Measurements from ENCODE around the gene CCDC102A. TPM values are rescaled to one million over a fixed set of nuclear protein-coding genes. Genes with fewer than 3 reads are reported as not detected.

Gene CCDC102A
- total RNA-seq, 1 donor from 2014 or later, result not detected

DNA sequence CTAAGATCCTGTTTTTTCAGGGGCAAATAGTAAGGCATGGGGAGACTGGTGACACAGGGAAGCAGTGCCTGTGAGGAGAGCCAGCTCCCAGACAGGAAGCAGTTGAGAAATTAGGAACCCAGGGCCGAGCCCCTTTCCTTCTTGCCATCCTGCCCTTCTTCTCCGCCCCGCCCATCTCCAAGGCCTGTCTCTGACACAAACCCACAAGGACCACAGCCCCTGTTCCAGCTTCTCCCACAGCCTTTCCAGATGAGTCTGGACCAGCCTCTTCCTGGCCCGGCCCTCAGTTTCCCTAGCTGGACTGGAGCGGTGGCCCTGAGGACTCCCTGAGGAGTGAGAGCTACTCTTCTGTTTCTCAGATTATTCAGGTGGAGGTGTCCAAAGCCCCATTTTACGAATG lies 9.9 kb downstream of the CCDC102A start:
- peaks cover 7% of the 10 kb centered on the region for H3K9me3 Mint-ChIP-seq (ENCODE audit: unreplicated experiment)
- no peaks in the 10 kb centered on the region for H3K36me3 Mint-ChIP-seq (ENCODE audit: unreplicated experiment)
- TF ChIP-seq, protein P1, sequence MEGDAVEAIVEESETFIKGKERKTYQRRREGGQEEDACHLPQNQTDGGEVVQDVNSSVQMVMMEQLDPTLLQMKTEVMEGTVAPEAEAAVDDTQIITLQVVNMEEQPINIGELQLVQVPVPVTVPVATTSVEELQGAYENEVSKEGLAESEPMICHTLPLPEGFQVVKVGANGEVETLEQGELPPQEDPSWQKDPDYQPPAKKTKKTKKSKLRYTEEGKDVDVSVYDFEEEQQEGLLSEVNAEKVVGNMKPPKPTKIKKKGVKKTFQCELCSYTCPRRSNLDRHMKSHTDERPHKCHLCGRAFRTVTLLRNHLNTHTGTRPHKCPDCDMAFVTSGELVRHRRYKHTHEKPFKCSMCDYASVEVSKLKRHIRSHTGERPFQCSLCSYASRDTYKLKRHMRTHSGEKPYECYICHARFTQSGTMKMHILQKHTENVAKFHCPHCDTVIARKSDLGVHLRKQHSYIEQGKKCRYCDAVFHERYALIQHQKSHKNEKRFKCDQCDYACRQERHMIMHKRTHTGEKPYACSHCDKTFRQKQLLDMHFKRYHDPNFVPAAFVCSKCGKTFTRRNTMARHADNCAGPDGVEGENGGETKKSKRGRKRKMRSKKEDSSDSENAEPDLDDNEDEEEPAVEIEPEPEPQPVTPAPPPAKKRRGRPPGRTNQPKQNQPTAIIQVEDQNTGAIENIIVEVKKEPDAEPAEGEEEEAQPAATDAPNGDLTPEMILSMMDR (IDR thresholded peaks at IDR 0.05; ENCODE audit: partially characterized antibody, unreplicated experiment), result no peak
- peaks cover 5% of the 10 kb centered on the region for H3K4me1 Mint-ChIP-seq (ENCODE audit: low read depth, unreplicated experiment)
- H3K27me3 Mint-ChIP-seq (ENCODE audit: unreplicated experiment), result peaks cover 21% of the 10 kb centered on the region
- no peak for DNase-seq
- H3K27ac Mint-ChIP-seq (ENCODE audit: unreplicated experiment), result no peak overlapping the region
- H3K4me3 Mint-ChIP-seq (ENCODE audit: unreplicated experiment), result no peak overlapping the region

DNA sequence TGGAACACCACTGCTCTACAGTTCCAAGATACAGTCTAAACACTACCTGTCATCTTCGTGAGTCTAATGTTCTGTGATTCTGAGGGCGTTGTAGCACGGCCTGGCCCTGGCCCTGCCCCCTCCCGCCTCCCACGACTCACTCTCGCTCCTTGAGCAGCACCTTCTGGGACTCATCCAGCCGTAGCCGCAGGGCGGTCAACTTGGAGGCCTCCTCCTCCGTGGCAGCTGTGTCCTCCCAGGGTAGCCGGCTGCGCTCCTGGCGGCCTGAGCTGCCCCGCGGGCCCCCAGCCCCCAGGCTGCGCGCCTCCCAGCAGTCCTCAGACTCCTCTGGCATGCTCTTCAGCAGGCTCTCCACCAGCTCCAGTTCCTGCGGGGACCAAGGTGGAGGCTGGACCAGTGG lies 10.6 kb downstream of the CCDC102A start:
- TF ChIP-seq, protein P1 (IDR thresholded peaks at IDR 0.05; ENCODE audit: partially characterized antibody, unreplicated experiment), result no peak
- Mint-ChIP-seq H3K9me3 (ENCODE audit: unreplicated experiment) (peaks cover 3% of the 10 kb centered on the region), H3K27me3 (ENCODE audit: unreplicated experiment) (peaks cover 16% of the 10 kb centered on the region), H3K4me3 (ENCODE audit: unreplicated experiment) (no peak overlapping the region), H3K36me3 (ENCODE audit: unreplicated experiment) (no peaks in the 10 kb centered on the region), H3K27ac (ENCODE audit: unreplicated experiment) (no peak overlapping the region), H3K4me1 (ENCODE audit: low read depth, unreplicated experiment) (peaks cover 5% of the 10 kb centered on the region)
- no peak for DNase-seq

DNA sequence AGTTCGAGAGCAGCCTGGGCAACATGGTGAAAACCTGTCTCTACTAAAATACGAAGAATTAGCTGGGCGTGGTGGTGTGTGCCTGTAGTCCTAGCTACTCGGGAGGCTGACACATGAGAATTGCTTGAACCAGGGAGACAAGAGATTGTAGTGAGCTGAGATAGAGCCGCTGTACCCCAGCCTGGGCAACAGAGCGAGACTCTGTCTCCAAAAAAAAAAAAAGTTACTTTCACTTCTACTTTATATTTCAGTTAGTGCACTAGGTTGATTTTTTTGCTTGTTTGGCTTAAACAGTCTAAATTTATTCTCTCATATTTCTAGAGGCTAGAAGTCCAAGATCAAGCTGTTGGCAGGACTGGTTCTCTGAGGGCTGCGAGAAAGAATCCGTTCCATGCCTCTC lies 13.4 kb downstream of the CCDC102A start:
- DNase-seq, result no peak
- Mint-ChIP-seq H3K4me3 (ENCODE audit: unreplicated experiment) (no peak overlapping the region), H3K27ac (ENCODE audit: unreplicated experiment) (no peak overlapping the region), H3K36me3 (ENCODE audit: unreplicated experiment) (no peaks in the 10 kb centered on the region), H3K27me3 (ENCODE audit: unreplicated experiment) (peaks cover 7% of the 10 kb centered on the region), H3K4me1 (ENCODE audit: low read depth, unreplicated experiment) (no peaks in the 10 kb centered on the region), H3K9me3 (ENCODE audit: unreplicated experiment) (no peaks in the 10 kb centered on the region)
- TF ChIP-seq, protein P1 (IDR thresholded peaks at IDR 0.05; ENCODE audit: partially characterized antibody, unreplicated experiment), result no peak

DNA sequence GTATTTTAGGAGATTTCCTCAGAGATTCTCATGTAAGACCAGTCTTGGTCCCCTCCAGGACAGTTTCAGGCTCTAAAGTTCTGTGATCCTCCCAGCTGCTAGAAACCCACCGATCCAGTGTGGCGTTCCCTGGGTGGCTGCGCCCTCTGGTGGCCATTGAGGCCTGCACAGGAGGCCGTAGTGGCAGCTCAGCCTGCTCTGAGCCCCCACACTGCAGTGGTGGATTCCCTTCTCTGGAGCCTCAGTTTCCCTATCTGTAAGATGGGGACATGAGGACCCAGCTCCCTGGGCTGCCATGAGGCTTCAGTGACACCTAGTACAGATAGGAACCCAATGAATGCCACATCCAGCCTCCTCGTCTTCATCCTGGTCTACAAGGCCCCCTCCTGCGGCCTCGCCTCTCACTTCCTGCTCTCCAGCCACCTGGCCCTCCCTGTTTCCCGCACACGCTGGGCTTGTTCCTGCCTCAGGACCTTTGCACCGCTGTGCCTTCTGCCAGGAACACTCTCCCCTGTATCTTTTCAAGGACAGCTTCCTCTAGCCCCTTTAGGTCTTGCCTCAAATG lies 16.5 kb downstream of the CCDC102A start:
- no peaks in the 10 kb centered on the region for H3K36me3 Mint-ChIP-seq (ENCODE audit: unreplicated experiment)
- H3K27ac Mint-ChIP-seq (ENCODE audit: unreplicated experiment), result no peak overlapping the region
- H3K27me3 Mint-ChIP-seq (ENCODE audit: unreplicated experiment), result peaks cover 15% of the 10 kb centered on the region
- peaks cover 8% of the 10 kb centered on the region for H3K4me1 Mint-ChIP-seq (ENCODE audit: low read depth, unreplicated experiment)
- TF ChIP-seq, protein P1 (IDR thresholded peaks at IDR 0.05; ENCODE audit: partially characterized antibody, unreplicated experiment), result peak; percentile 97
- DNase-seq, result peak; percentile 92
- no peaks in the 10 kb centered on the region for H3K9me3 Mint-ChIP-seq (ENCODE audit: unreplicated experiment)
- H3K4me3 Mint-ChIP-seq (ENCODE audit: unreplicated experiment), result peak overlapping the region; percentile 69

DNA sequence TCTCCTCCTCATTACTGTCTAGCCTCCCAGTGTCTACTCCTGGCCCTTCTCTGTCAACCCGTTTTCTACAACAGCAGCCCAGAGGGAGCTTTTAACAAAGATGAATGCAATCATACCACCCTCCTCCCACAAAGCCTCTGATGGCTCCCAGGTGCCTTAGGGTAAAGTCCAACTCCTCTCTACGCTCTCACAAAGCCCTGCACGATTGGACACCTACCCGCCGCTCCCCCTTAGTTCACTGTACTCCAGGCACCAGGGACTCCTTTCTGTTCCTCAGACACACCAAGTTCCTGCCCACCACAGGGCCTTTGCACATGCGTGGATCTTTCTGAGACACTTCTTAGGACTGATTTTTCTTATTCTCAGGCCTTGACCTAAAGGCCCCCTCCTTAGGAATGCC lies 17.4 kb downstream of the CCDC102A start:
- Mint-ChIP-seq H3K4me1 (ENCODE audit: low read depth, unreplicated experiment) (peaks cover 8% of the 10 kb centered on the region), H3K27me3 (ENCODE audit: unreplicated experiment) (peaks cover 13% of the 10 kb centered on the region), H3K27ac (ENCODE audit: unreplicated experiment) (no peak overlapping the region), H3K4me3 (ENCODE audit: unreplicated experiment) (no peak overlapping the region), H3K36me3 (ENCODE audit: unreplicated experiment) (no peaks in the 10 kb centered on the region), H3K9me3 (ENCODE audit: unreplicated experiment) (no peaks in the 10 kb centered on the region)
- TF ChIP-seq, protein P1 (IDR thresholded peaks at IDR 0.05; ENCODE audit: partially characterized antibody, unreplicated experiment), result no peak
- DNase-seq, result no peak

Data from glutamatergic neuron (in vitro differentiated cells).